Measurements from ENCODE around the gene RAP2C. TPM values are rescaled to one million over a fixed set of nuclear protein-coding genes. Genes with fewer than 3 reads are reported as not detected.

Gene RAP2C
- total RNA-seq, 1 experiment from 2014 or later: 52.7 TPM

DNA sequence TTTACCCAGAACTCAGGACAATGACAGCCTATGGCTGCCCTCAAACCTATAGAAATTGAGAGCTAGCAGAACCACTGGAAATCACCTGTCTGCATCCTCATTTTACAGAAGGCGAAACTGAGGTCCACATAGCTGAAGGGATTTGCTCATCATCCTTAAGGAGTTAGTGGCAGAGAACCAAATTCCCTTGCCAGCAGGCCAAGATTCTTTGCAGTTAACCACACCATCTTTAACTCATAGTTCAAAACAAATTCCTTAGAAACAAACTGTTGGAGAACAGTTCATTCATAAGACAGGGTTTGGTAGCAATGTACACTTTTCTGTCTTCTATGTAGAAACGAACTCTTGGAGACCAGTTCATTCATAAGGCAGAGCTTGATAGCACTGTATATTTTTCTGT lies 37.9 kb upstream of the RAP2C start:
- Mint-ChIP-seq H3K9me3 (peaks cover under 1 to 3% of the 10 kb centered on the region in 2 experiments; a peak in 3 of 5 replicates), H3K4me1 (no peaks in the 10 kb centered on the region), H3K27ac (no peak overlapping the region), H3K27me3 (ENCODE audit: low read depth) (no peaks in the 10 kb centered on the region), H3K36me3 (ENCODE audit: insufficient read depth in 1 of 3, low read depth in 3 of 3) (no peaks in the 10 kb centered on the region), H3K4me3 (no peak overlapping the region)
- H2AK5ac ChIP-seq (ENCODE audit: insufficient read length, low read length): no peak overlapping the region
- no peak overlapping the region for H2BK5ac ChIP-seq (ENCODE audit: insufficient read length, low read length)
- no peak overlapping the region for H3K4me2 ChIP-seq (ENCODE audit: insufficient read depth, insufficient read length, low read length)
- H3K79me1 ChIP-seq (ENCODE audit: insufficient read depth, low read depth, low read length, poor library complexity, severe bottlenecking): no peaks in the 10 kb centered on the region
- no peak for DNase-seq
- no peaks in the 10 kb centered on the region for H3K4me1 ChIP-seq (ENCODE audit: insufficient read depth, low read length)
- H3T11ph ChIP-seq (ENCODE audit: low read length): no peak overlapping the region
- H3K27me3 ChIP-seq (ENCODE audit: insufficient read depth, low read length): no peaks in the 10 kb centered on the region
- no peak overlapping the region for H3K14ac ChIP-seq (ENCODE audit: insufficient read depth, low read length)
- H3K9me3 ChIP-seq (ENCODE audit: control insufficient read depth, low read depth, low read length): no peaks in the 10 kb centered on the region
- no peak overlapping the region for H3K18ac ChIP-seq (ENCODE audit: insufficient read length, low read depth, low read length)
- no CpG with 5 or more reads among the region's 2 CpGs for WGBS (ENCODE audit: extremely low coverage, insufficient read length, low lambda C conversion rate)
- no peak overlapping the region for H3K56ac ChIP-seq (ENCODE audit: insufficient read length, low read depth, low read length)
- H3K23ac ChIP-seq (ENCODE audit: insufficient read length, low read depth, low read length): no peak overlapping the region
- H3K79me2 ChIP-seq (ENCODE audit: insufficient read depth, low read length): no peaks in the 10 kb centered on the region
- no peaks in the 10 kb centered on the region for H4K20me1 ChIP-seq (ENCODE audit: control insufficient read depth, insufficient read depth, insufficient read length)
- H4K91ac ChIP-seq (ENCODE audit: insufficient read length, low read depth, low read length): no peak overlapping the region
- no peak overlapping the region for H2AFZ ChIP-seq (ENCODE audit: low read length)
- H2BK12ac ChIP-seq (ENCODE audit: insufficient read length, low read depth, low read length): no peak overlapping the region
- H3K27ac ChIP-seq (ENCODE audit: insufficient read length, low read depth, low read length): no peak overlapping the region
- H2BK120ac ChIP-seq (ENCODE audit: low read depth, low read length, poor library complexity, severe bottlenecking): no peak overlapping the region
- TF ChIP-seq, protein P1, sequence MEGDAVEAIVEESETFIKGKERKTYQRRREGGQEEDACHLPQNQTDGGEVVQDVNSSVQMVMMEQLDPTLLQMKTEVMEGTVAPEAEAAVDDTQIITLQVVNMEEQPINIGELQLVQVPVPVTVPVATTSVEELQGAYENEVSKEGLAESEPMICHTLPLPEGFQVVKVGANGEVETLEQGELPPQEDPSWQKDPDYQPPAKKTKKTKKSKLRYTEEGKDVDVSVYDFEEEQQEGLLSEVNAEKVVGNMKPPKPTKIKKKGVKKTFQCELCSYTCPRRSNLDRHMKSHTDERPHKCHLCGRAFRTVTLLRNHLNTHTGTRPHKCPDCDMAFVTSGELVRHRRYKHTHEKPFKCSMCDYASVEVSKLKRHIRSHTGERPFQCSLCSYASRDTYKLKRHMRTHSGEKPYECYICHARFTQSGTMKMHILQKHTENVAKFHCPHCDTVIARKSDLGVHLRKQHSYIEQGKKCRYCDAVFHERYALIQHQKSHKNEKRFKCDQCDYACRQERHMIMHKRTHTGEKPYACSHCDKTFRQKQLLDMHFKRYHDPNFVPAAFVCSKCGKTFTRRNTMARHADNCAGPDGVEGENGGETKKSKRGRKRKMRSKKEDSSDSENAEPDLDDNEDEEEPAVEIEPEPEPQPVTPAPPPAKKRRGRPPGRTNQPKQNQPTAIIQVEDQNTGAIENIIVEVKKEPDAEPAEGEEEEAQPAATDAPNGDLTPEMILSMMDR (conservative IDR thresholded peaks at IDR 0.05): no peak
- H2BK20ac ChIP-seq (ENCODE audit: low read depth, low read length, poor library complexity, severe bottlenecking): no peak overlapping the region
- no peak overlapping the region for H4K5ac ChIP-seq (ENCODE audit: insufficient read length, low read depth, low read length)
- no peak overlapping the region for H2BK15ac ChIP-seq (ENCODE audit: low read depth, low read length)
- H3K9ac ChIP-seq (ENCODE audit: extremely low read depth, insufficient read length, low read length): no peak overlapping the region
- H4K8ac ChIP-seq (replicated peaks; ENCODE audit: insufficient read length, low read depth, low read length): no peak overlapping the region
- no peak overlapping the region for H3K4ac ChIP-seq (ENCODE audit: low read depth, low read length)
- H3K23me2 ChIP-seq (ENCODE audit: insufficient read length, low read depth, low read length, poor library complexity, severe bottlenecking): no peaks in the 10 kb centered on the region
